K562 (cell line): ENCODE measurements around the gene VWA1. TPM values are rescaled to one million over a fixed set of nuclear protein-coding genes. Genes with fewer than 3 reads are reported as not detected.
A peak's percentile ranks its signal among the peaks of the same experiment; 100 is the strongest.

Experiments
- ARID1B ChIP-seq: fragments of 450-650 bp; IDR thresholded peaks from 2 replicates; pipeline ENCODE4 v1.6.1; 2016; ENCODE audit warnings: antibody characterized with exemption, mild to moderate bottlenecking, inconsistent platforms
- ARID2 ChIP-seq: fragments of 450-650 bp; IDR thresholded peaks from 2 replicates; pipeline ENCODE4 v1.6.1; 2017; ENCODE audit warnings: antibody characterized with exemption, mild to moderate bottlenecking
- CBX3 ChIP-seq, 2 experiments: IDR thresholded peaks; 1 replicate in 1 of 2; 2 replicates in 1 of 2; pipeline ENCODE4 v1.6.1; 2012; ENCODE audit warnings: inconsistent platforms in 2 of 2, low read length in 2 of 2, borderline replicate concordance in 1 of 2, control low read depth in 1 of 2
- ELK3 ChIP-seq: fragments of 450-650 bp; formaldehyde crosslinking; IDR thresholded peaks from 2 replicates; pipeline ENCODE4 v1.4.0; 2020; ENCODE audit warnings: mild to moderate bottlenecking
- EWSR1 ChIP-seq: fragments of 450-650 bp; IDR thresholded peaks from 2 replicates; pipeline ENCODE4 v1.6.1; 2018; ENCODE audit warnings: borderline replicate concordance, mild to moderate bottlenecking, low read depth, moderate library complexity; ENCODE audit not compliant: partially characterized antibody
- HSF4 ChIP-seq: fragments of 250-450 bp; sonication (Bioruptor Pico); IDR thresholded peaks from 2 replicates; pipeline ENCODE4 v2.1.2; 2022; ENCODE audit warnings: mild to moderate bottlenecking, moderate library complexity, borderline replicate concordance
- MEF2D ChIP-seq: conservative IDR thresholded peaks from 2 replicates; pipeline ENCODE4 v1.6.1; 2016; ENCODE audit warnings: low read depth, missing genetic modification characterization, missing compliant biosample characterization
- PRPF4 ChIP-seq: fragments of 200-400 bp; formaldehyde crosslinking; IDR thresholded peaks from one replicate; pipeline ENCODE4 v1.6.1; 2017; ENCODE audit warnings: low read length, low read depth, mild to moderate bottlenecking; ENCODE audit not compliant: insufficient read depth, poor library complexity, severe bottlenecking
- RBM15 ChIP-seq: fragments of 200-400 bp; formaldehyde crosslinking; IDR thresholded peaks from 2 replicates; pipeline ENCODE4 v1.6.1; 2018; ENCODE audit warnings: mild to moderate bottlenecking, low read length, moderate library complexity; ENCODE audit not compliant: insufficient read depth
- SRSF1 ChIP-seq: fragments of 200-400 bp; formaldehyde crosslinking; IDR thresholded peaks from 2 replicates; pipeline ENCODE4 v1.6.1; 2017; ENCODE audit warnings: mild to moderate bottlenecking, low read depth, low read length, moderate library complexity
- THAP12 ChIP-seq: fragments of 250-450 bp; sonication (Bioruptor Pico); IDR thresholded peaks from 2 replicates; pipeline ENCODE4 v1.9.0; 2021; ENCODE audit warnings: mild to moderate bottlenecking, inconsistent platforms
- YBX1 ChIP-seq: fragments of 450-650 bp; IDR thresholded peaks from 2 replicates; pipeline ENCODE4 v1.7.1; 2016; ENCODE audit warnings: mild to moderate bottlenecking
- ZBTB11 ChIP-seq, 3 experiments: fragments of 200-800 bp in 1 of 3; fragments of 250-450 bp in 1 of 3; fragments of 450-650 bp in 1 of 3; sonication (Bioruptor Pico) in 1 of 3; sonication (Bioruptor generic) in 1 of 3; formaldehyde crosslinking in 1 of 3; IDR thresholded peaks; 2 replicates each; pipeline versions ENCODE4 v1.6.1 to v1.8.0; 2016 to 2022; ENCODE audit warnings: mild to moderate bottlenecking in 2 of 3, missing genetic modification characterization in 2 of 3, missing compliant biosample characterization in 1 of 3, moderate library complexity in 1 of 3
- ZBTB2 ChIP-seq: fragments of 450-650 bp; IDR thresholded peaks from 2 replicates; pipeline ENCODE4 v1.6.1; 2016; ENCODE audit warnings: antibody characterized with exemption
- ZC3H4 ChIP-seq: sonication (generic); formaldehyde crosslinking; IDR thresholded peaks from 2 replicates; pipeline ENCODE4 v1.9.0; 2021; ENCODE audit warnings: missing genetic modification reagents, borderline replicate concordance
- ZNF699 ChIP-seq: fragments of 250-450 bp; sonication (Bioruptor Pico); IDR thresholded peaks from 2 replicates; pipeline ENCODE4 v1.8.0; 2021; ENCODE audit warnings: mild to moderate bottlenecking, moderate library complexity; ENCODE audit not compliant: insufficient replicate concordance
- ZNF778 ChIP-seq: fragments of 450-650 bp; formaldehyde crosslinking; IDR thresholded peaks from 2 replicates; pipeline ENCODE4 v1.4.0; 2020; ENCODE audit warnings: mild to moderate bottlenecking, moderate library complexity
- polyA plus RNA-seq, 8 experiments: library from polyadenylated mRNA; depleted of rRNA in 4 of 8; stranded (reverse) in 5 of 8; unstranded in 3 of 8; fragments of >200 nt; fragmentation: Nextera tagmentation in 2 of 8; fragmentation: Illumina TruSeq in 1 of 8; extraction: Ambion mirVana in 2 of 8; extraction: Trizol in 1 of 8; gene quantifications; 2 replicates each; pipeline versions ENCODE4 v1.2.1 to v1.2.3, GENCODE V29; 2011 to 2014; ENCODE audit warnings: inconsistent platforms in 1 of 8, missing spikeins in 1 of 8
- total RNA-seq, 7 experiments: library from RNA; depleted of rRNA in 6 of 7; stranded (reverse); fragments of >200 nt in 6 of 7; fragmentation: Illumina TruSeq in 2 of 7; extraction: Trizol in 2 of 7; gene quantifications; 2 replicates each; pipeline versions ENCODE4 v1.2.1 to v1.2.3, GENCODE V29; 2011 to 2021; ENCODE audit warnings: low replicate concordance in 1 of 7

Gene VWA1
- total and polyA plus RNA-seq, 9 of the 15 experiments (the other 6 are each of a cell fraction or from before 2014, with no cell fraction given), result 0.01 to 6.4 (median 0.85) TPM

- TF ChIP-seq ZBTB2, result peak; percentile 92
- TF ChIP-seq THAP12 (CRISPR knock-in tag), result peak; percentile 69; the same call in 1 of the 2 replicates
- no peak for TF ChIP-seq ARID1B
- no peak for TF ChIP-seq YBX1
- TF ChIP-seq HSF4 (CRISPR knock-in tag), result no peak
- TF ChIP-seq ZNF778, result no peak
- no peak for TF ChIP-seq ZC3H4
- TF ChIP-seq PRPF4, result no peak
- TF ChIP-seq SRSF1, result no peak
- no peak for TF ChIP-seq MEF2D (tag)
- TF ChIP-seq ELK3 (CRISPR knock-in tag), result no peak
- no peak for TF ChIP-seq ZNF699 (CRISPR knock-in tag)
- TF ChIP-seq CBX3 (IDR thresholded peaks at IDR 0.05; ENCODE audit: borderline replicate concordance in 1 of 2, low read length in 2 of 2), result no peak; a peak in 1 of 3 replicates
- TF ChIP-seq RBM15, result no peak
- TF ChIP-seq ZBTB11 (CRISPR knock-in tag; IDR thresholded peaks at IDR 0.05), result peak in 1 of 3 experiments; percentile 76; a peak in 2 of 6 replicates
- TF ChIP-seq ARID2, result no peak
- no peak for TF ChIP-seq EWSR1
These were observed 36.0 kb downstream of the VWA1 start, which contains the start of gene ATAD3B (continued) for GRCh38 chr1:1471389-1472052.
